Endothelial cell of umbilical vein (primary cell): ENCODE results near the gene TRIM25.
"Not testable (repeated sequence)": the region's sequence is repeated elsewhere in the genome, so short reads cannot be mapped to it uniquely, and the experiment has no call there.

Experiments
- MYC ChIP-seq: IDR thresholded peaks from one replicate; pipeline ENCODE4 v1.6.1; 2011; ENCODE audit warnings: mild to moderate bottlenecking, low read depth, low read length
- POLR2A ChIP-seq: IDR thresholded peaks from 2 replicates; pipeline ENCODE4 v1.6.1; 2012; ENCODE audit warnings: low read depth, mild to moderate bottlenecking, control low read depth, low read length
- TF ChIP-seq, protein P1 (sequence below), 2 donors: IDR thresholded peaks; 1 replicate in 1 of 2; 2 replicates in 1 of 2; pipeline ENCODE4 v1.5.1; 2011; ENCODE audit warnings: low read length in 2 of 2, mild to moderate bottlenecking in 2 of 2, moderate library complexity in 2 of 2, control low read depth in 1 of 2, inconsistent platforms in 1 of 2, low read depth in 1 of 2; ENCODE audit not compliant: insufficient read depth in 1 of 2; ENCODE audit errors: extremely low read depth in 1 of 2

DNA sequence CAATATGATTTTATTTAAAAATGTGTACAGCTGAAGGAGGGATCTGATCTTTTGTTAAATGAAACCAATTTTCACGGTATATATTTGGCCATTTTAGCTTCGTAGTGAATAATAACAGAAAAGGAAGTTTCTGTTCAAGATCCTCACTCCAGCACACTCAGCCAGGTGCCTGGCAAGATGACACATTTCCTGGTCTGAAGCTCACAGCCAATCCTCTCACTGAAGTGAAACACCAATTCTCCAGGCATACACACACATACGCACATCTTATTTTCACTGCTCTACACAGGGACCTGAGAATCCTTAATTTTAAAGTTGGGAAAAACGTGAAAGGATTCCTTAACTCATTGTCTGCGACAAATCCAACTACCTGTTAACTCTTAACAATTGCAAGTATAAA lies 24.4 kb upstream of the TRIM25 start:
- TF ChIP-seq, protein P1, sequence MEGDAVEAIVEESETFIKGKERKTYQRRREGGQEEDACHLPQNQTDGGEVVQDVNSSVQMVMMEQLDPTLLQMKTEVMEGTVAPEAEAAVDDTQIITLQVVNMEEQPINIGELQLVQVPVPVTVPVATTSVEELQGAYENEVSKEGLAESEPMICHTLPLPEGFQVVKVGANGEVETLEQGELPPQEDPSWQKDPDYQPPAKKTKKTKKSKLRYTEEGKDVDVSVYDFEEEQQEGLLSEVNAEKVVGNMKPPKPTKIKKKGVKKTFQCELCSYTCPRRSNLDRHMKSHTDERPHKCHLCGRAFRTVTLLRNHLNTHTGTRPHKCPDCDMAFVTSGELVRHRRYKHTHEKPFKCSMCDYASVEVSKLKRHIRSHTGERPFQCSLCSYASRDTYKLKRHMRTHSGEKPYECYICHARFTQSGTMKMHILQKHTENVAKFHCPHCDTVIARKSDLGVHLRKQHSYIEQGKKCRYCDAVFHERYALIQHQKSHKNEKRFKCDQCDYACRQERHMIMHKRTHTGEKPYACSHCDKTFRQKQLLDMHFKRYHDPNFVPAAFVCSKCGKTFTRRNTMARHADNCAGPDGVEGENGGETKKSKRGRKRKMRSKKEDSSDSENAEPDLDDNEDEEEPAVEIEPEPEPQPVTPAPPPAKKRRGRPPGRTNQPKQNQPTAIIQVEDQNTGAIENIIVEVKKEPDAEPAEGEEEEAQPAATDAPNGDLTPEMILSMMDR (IDR thresholded peaks at IDR 0.05; ENCODE audit: extremely low read depth in 1 of 2, insufficient read depth in 1 of 2, low read depth in 1 of 2, low read length in 2 of 2): not testable (repeated sequence)
- TF ChIP-seq MYC, POLR2A: not testable (repeated sequence)
